Measurements from ENCODE around the gene TJP3. TPM values are rescaled to one million over a fixed set of nuclear protein-coding genes. Genes with fewer than 3 reads are reported as not detected.
A peak's percentile ranks its signal among the peaks of the same experiment; 100 is the strongest.

TJP3 gene
- total RNA-seq, 2 donors from 2014 or later = 13.4 to 14.2 TPM

GRCh38 chr19:3691372-3691716 is 16.8 kb upstream of the TJP3 start:
- H3K27me3 Mint-ChIP-seq = no peaks in the 10 kb centered on the region
- H3K9me3 ChIP-seq (ENCODE audit: control insufficient read depth, low read length, poor library complexity, severe bottlenecking) = no peaks in the 10 kb centered on the region
- H3K27ac Mint-ChIP-seq = peak overlapping the region; percentile 3
- H3K36me3 Mint-ChIP-seq (ENCODE audit: low read depth) = no peaks in the 10 kb centered on the region
- peak overlapping the region; percentile 61 for H3K4me3 Mint-ChIP-seq
- DNase-seq = no peak
- peaks cover 43% of the 10 kb centered on the region for H3K4me1 Mint-ChIP-seq
- ATAC-seq = peak; percentile 10

- Mint-ChIP-seq H3K4me3 (peak overlapping the region; percentile 61), H3K27ac (peak overlapping the region; percentile 3), H3K4me1 (peaks cover 43% of the 10 kb centered on the region), H3K36me3 (ENCODE audit: low read depth) (no peaks in the 10 kb centered on the region), H3K27me3 (no peaks in the 10 kb centered on the region)
- no peak for ATAC-seq
- H3K9me3 ChIP-seq (ENCODE audit: control insufficient read depth, low read length, poor library complexity, severe bottlenecking) = no peaks in the 10 kb centered on the region
- no peak for DNase-seq
These were observed 16.5 kb upstream of the TJP3 start for GRCh38 chr19:3691726-3692125.

GRCh38 chr19:3692141-3693024 is 15.8 kb upstream of the TJP3 start:
- ATAC-seq (peak; percentile 53), DNase-seq (peak; percentile 39 to 55 (median 46))
- no peaks in the 10 kb centered on the region for H3K27me3 Mint-ChIP-seq
- H3K36me3 Mint-ChIP-seq (ENCODE audit: low read depth) = no peaks in the 10 kb centered on the region
- peak overlapping the region; percentile 36 for H3K4me3 Mint-ChIP-seq
- H3K9me3 ChIP-seq (ENCODE audit: control insufficient read depth, low read length, poor library complexity, severe bottlenecking) = no peaks in the 10 kb centered on the region
- H3K27ac Mint-ChIP-seq = no peak overlapping the region
- peaks cover 39% of the 10 kb centered on the region for H3K4me1 Mint-ChIP-seq

- Mint-ChIP-seq H3K4me1 (peaks cover 39% of the 10 kb centered on the region), H3K27ac (no peak overlapping the region), H3K36me3 (ENCODE audit: low read depth) (no peaks in the 10 kb centered on the region), H3K4me3 (peak overlapping the region; percentile 36), H3K27me3 (no peaks in the 10 kb centered on the region)
- no peaks in the 10 kb centered on the region for H3K9me3 ChIP-seq (ENCODE audit: control insufficient read depth, low read length, poor library complexity, severe bottlenecking)
- DNase-seq (no peak), ATAC-seq (no peak)
These were observed 14.9 kb upstream of the TJP3 start for GRCh38 chr19:3693025-3693925.

GRCh38 chr19:3694361-3695123 is 13.6 kb upstream of the TJP3 start:
- no peak overlapping the region for H3K27ac Mint-ChIP-seq
- ATAC-seq = no peak
- H3K27me3 Mint-ChIP-seq = no peaks in the 10 kb centered on the region
- H3K9me3 ChIP-seq (ENCODE audit: control insufficient read depth, low read length, poor library complexity, severe bottlenecking) = no peaks in the 10 kb centered on the region
- H3K36me3 Mint-ChIP-seq (ENCODE audit: low read depth) = no peaks in the 10 kb centered on the region
- no peak for DNase-seq
- H3K4me3 Mint-ChIP-seq = no peak overlapping the region
- peaks cover 42% of the 10 kb centered on the region for H3K4me1 Mint-ChIP-seq

- Mint-ChIP-seq H3K27ac (no peak overlapping the region), H3K4me1 (peaks cover 37% of the 10 kb centered on the region), H3K36me3 (ENCODE audit: low read depth) (no peaks in the 10 kb centered on the region), H3K4me3 (no peak overlapping the region), H3K27me3 (no peaks in the 10 kb centered on the region)
- no peaks in the 10 kb centered on the region for H3K9me3 ChIP-seq (ENCODE audit: control insufficient read depth, low read length, poor library complexity, severe bottlenecking)
- no peak for ATAC-seq
- no peak for DNase-seq
These were observed 13.0 kb upstream of the TJP3 start for GRCh38 chr19:3695124-3695733.

- no peaks in the 10 kb centered on the region for H3K9me3 ChIP-seq (ENCODE audit: control insufficient read depth, low read length, poor library complexity, severe bottlenecking)
- H3K27me3 Mint-ChIP-seq = no peaks in the 10 kb centered on the region
- H3K4me1 Mint-ChIP-seq = peaks cover 34% of the 10 kb centered on the region
- DNase-seq = no peak
- peak overlapping the region; percentile 72 for H3K4me3 Mint-ChIP-seq
- H3K36me3 Mint-ChIP-seq (ENCODE audit: low read depth) = no peaks in the 10 kb centered on the region
- H3K27ac Mint-ChIP-seq = no peak overlapping the region
- no peak for ATAC-seq
These were observed 12.1 kb upstream of the TJP3 start for GRCh38 chr19:3695986-3696659.

- Mint-ChIP-seq H3K4me1 (peaks cover 29% of the 10 kb centered on the region), H3K27me3 (no peaks in the 10 kb centered on the region), H3K4me3 (no peak overlapping the region), H3K36me3 (ENCODE audit: low read depth) (no peaks in the 10 kb centered on the region), H3K27ac (no peak overlapping the region)
- no peaks in the 10 kb centered on the region for H3K9me3 ChIP-seq (ENCODE audit: control insufficient read depth, low read length, poor library complexity, severe bottlenecking)
- ATAC-seq (no peak), DNase-seq (no peak)
These were observed 11.6 kb upstream of the TJP3 start for GRCh38 chr19:3696660-3696995.

GRCh38 chr19:3697094-3697493 is 11.1 kb upstream of the TJP3 start:
- Mint-ChIP-seq H3K27ac (no peak overlapping the region), H3K4me1 (peaks cover 28% of the 10 kb centered on the region), H3K36me3 (ENCODE audit: low read depth) (no peaks in the 10 kb centered on the region), H3K4me3 (no peak overlapping the region), H3K27me3 (no peaks in the 10 kb centered on the region)
- DNase-seq (no peak), ATAC-seq (no peak)
- no peaks in the 10 kb centered on the region for H3K9me3 ChIP-seq (ENCODE audit: control insufficient read depth, low read length, poor library complexity, severe bottlenecking)

GRCh38 chr19:3697671-3698385 is 10.4 kb upstream of the TJP3 start:
- H3K36me3 Mint-ChIP-seq (ENCODE audit: low read depth) = no peaks in the 10 kb centered on the region
- H3K4me1 Mint-ChIP-seq = peaks cover 23% of the 10 kb centered on the region
- H3K4me3 Mint-ChIP-seq = peak overlapping the region; percentile 70
- H3K27ac Mint-ChIP-seq = no peak overlapping the region
- H3K9me3 ChIP-seq (ENCODE audit: control insufficient read depth, low read length, poor library complexity, severe bottlenecking) = no peaks in the 10 kb centered on the region
- DNase-seq = no peak
- no peak for ATAC-seq
- H3K27me3 Mint-ChIP-seq = no peaks in the 10 kb centered on the region

- Mint-ChIP-seq H3K4me1 (peaks cover 21% of the 10 kb centered on the region), H3K27ac (no peak overlapping the region), H3K27me3 (no peaks in the 10 kb centered on the region), H3K36me3 (ENCODE audit: low read depth) (no peaks in the 10 kb centered on the region), H3K4me3 (peak overlapping the region; percentile 70)
- no peaks in the 10 kb centered on the region for H3K9me3 ChIP-seq (ENCODE audit: control insufficient read depth, low read length, poor library complexity, severe bottlenecking)
- DNase-seq (no peak), ATAC-seq (no peak)
These were observed 9.7 kb upstream of the TJP3 start for GRCh38 chr19:3698386-3698950.
